ENCODE results near the gene NKPD1. TPM values are rescaled to one million over a fixed set of nuclear protein-coding genes. Genes with fewer than 3 reads are reported as not detected.

The NKPD1 gene
- total RNA-seq, 3 donors from 2014 or later (not counting 1 experiment from before 2014, with no cell fraction given) = 0.55 to 1.00 (median 0.66) TPM

DNA sequence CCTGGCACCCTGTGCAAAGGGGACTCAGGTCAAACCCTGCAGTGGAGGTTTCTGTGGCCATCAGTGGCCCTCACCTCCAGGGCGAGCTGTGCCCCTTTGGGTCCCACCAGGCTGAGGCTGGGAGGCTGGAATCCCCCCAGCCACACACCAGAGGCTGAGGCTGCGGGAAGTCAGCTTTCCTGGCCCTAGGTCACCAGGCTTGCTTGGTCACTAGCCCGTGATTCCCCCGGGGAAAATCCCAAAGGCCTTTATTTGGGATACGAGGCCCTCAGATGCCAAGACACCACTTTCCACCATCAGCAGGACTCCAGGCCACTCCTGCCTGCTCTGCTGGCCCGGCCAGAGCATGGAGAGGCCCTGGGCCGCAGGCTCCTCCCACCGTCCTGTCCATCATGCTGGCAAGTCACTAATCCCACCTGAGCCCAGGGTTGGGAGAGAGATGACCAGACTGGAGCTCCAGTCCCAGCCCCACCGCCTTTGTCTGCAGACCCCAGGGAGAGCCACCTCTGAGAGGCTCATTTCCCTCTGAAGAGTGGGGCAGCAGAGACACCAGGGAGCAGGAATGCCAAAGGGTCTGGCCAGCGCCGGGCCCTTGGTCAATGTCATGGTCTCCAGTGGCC lies 4.7 kb downstream of the NKPD1 start:
- DNase-seq (no peak), ATAC-seq (no peak)
- Mint-ChIP-seq H3K27ac (no peak overlapping the region), H3K36me3 (no peaks in the 10 kb centered on the region), H3K27me3 (ENCODE audit: low read depth in 2 of 2) (peaks cover 5 to 30% of the 10 kb centered on the region in 2 donors), H3K4me1 (peaks cover 14 to 24% of the 10 kb centered on the region in 2 donors), H3K9me3 (no peaks in the 10 kb centered on the region), H3K4me3 (no peak overlapping the region)
- TF ChIP-seq, protein P1, sequence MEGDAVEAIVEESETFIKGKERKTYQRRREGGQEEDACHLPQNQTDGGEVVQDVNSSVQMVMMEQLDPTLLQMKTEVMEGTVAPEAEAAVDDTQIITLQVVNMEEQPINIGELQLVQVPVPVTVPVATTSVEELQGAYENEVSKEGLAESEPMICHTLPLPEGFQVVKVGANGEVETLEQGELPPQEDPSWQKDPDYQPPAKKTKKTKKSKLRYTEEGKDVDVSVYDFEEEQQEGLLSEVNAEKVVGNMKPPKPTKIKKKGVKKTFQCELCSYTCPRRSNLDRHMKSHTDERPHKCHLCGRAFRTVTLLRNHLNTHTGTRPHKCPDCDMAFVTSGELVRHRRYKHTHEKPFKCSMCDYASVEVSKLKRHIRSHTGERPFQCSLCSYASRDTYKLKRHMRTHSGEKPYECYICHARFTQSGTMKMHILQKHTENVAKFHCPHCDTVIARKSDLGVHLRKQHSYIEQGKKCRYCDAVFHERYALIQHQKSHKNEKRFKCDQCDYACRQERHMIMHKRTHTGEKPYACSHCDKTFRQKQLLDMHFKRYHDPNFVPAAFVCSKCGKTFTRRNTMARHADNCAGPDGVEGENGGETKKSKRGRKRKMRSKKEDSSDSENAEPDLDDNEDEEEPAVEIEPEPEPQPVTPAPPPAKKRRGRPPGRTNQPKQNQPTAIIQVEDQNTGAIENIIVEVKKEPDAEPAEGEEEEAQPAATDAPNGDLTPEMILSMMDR (IDR thresholded peaks at IDR 0.05) = no peak
- intact Hi-C loops (cut with micrococcal nuclease) = no loop called here
- H3K9me3 ChIP-seq (ENCODE audit: control insufficient read depth, insufficient read depth, low read length) = no peaks in the 10 kb centered on the region
- H3K4me1 ChIP-seq (ENCODE audit: control insufficient read depth, insufficient read depth, low read length) = peaks cover 30% of the 10 kb centered on the region
- peaks cover 6% of the 10 kb centered on the region for H3K27me3 ChIP-seq (ENCODE audit: control insufficient read depth, insufficient read depth, low read length)
- H3K4me3 ChIP-seq (ENCODE audit: low read length) = no peak overlapping the region
- no peak overlapping the region for H3K27ac ChIP-seq (ENCODE audit: low read length)
- H3K36me3 ChIP-seq (ENCODE audit: control insufficient read depth, insufficient read depth, low read length) = no peaks in the 10 kb centered on the region
- 92% methylated on average over 11 of the region's 11 CpGs for WGBS (ENCODE audit: insufficient coverage)

DNA sequence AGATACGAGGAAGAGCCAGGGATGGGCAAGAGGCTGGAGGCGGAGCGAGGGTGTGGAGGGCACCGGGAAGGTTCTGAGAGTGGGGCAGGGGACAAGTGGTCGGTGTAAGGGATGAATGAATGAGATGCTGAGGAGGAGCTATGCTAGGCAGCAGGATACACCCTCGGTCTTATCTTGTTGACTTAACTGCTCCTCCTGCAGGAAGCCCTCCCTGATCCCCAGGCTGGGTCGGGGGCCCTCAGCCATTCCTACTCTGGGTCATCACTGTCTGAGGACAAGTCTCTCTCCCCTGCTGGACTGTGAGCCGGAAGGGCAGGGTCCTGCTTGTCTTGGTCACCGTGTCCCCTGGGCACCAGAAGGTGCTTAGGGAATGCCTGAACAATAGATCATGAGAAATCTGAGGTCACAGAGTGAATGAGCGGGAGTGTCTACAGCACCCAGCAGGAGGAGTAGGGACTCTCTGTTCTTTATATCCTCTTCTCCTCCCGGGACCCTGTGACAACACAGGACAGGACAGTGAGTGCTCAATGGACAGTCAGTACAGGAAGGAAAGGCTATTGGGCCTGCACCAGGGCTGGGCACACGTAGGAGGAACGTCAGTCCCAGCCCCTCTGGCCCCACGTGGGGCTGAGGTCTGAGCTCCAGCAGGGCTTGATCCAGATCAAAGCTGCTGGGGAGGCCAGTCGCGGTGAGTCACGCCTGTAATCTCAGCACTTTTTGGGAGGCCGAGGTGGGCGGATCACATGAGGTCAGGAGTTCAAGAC lies 6.5 kb downstream of the NKPD1 start:
- no peak overlapping the region for H3K27ac ChIP-seq (ENCODE audit: low read length)
- no peak overlapping the region for H3K4me3 ChIP-seq (ENCODE audit: low read length)
- TF ChIP-seq, protein P1 (IDR thresholded peaks at IDR 0.05) = no peak
- H3K9me3 ChIP-seq (ENCODE audit: control insufficient read depth, insufficient read depth, low read length) = no peaks in the 10 kb centered on the region
- ATAC-seq (no peak), DNase-seq (no peak)
- H3K4me1 ChIP-seq (ENCODE audit: control insufficient read depth, insufficient read depth, low read length) = peaks cover 31% of the 10 kb centered on the region
- Mint-ChIP-seq H3K27ac (peak overlapping the region in 1 of 2 donors; percentile 52), H3K9me3 (no peaks in the 10 kb centered on the region), H3K4me3 (peak overlapping the region; percentile 83), H3K27me3 (ENCODE audit: low read depth in 2 of 2) (peaks cover 5 to 24% of the 10 kb centered on the region in 2 donors), H3K4me1 (peaks cover 14 to 24% of the 10 kb centered on the region in 2 donors), H3K36me3 (no peaks in the 10 kb centered on the region)
- H3K36me3 ChIP-seq (ENCODE audit: control insufficient read depth, insufficient read depth, low read length) = no peaks in the 10 kb centered on the region
- peaks cover 6% of the 10 kb centered on the region for H3K27me3 ChIP-seq (ENCODE audit: control insufficient read depth, insufficient read depth, low read length)
- intact Hi-C loops (cut with micrococcal nuclease) = no loop called here
- WGBS (ENCODE audit: insufficient coverage) = 74% methylated on average over 19 of the region's 19 CpGs

DNA sequence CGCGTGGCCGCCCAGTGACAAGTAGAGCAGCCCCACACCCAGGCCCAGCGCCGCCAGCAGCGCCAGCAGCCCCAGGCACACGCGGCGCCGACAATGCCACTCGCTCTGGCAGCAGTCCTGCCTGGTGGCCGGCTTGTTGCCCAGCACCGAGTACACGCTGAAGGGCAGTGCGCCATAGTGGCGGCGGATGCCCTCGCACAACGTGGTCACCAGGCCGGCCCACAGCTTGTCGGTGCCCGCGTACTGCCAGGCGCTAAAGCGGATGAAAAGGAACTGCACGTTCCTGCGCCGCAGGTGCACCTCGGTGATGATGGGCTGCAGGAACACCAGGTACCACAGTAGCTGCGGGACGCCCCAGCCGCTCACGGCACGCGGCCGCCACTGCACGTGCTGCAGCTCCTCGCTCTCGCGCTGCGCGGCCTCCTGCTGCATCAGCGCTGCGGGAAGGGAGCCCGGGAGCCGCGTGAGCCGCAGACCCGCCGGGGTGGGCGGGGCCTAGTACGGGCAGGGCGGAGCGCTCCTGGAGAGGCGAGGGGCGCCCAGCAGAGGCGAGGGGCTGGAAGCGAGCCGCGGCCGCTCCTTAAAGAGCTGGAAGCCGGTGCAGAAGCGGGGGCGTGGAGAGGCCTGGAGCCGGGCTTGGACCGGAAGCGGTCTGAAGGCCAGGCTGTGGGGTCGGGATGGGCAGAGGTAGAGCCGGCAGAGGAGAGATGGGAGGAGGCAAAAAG lies 7.3 kb downstream of the NKPD1 start:
- 4% methylated on average over 69 of the region's 69 CpGs for WGBS (ENCODE audit: insufficient coverage)
- H3K27ac Mint-ChIP-seq = peak overlapping the region; percentile 56 to 58

More for the DNA sequence above, 7.3 kb downstream of the NKPD1 start:
- H3K4me1 Mint-ChIP-seq = peaks cover 14 to 24% of the 10 kb centered on the region in 2 donors
- H3K36me3 Mint-ChIP-seq = no peaks in the 10 kb centered on the region
- DNase-seq (peak in 1 of 2 donors; percentile 64), ATAC-seq (peak in 2 of 3 donors; percentile 15 to 32)
- TF ChIP-seq, protein P1 (IDR thresholded peaks at IDR 0.05) = no peak
- H3K9me3 Mint-ChIP-seq = no peaks in the 10 kb centered on the region
- Histone ChIP-seq H3K27ac (ENCODE audit: low read length) (no peak overlapping the region), H3K4me1 (ENCODE audit: control insufficient read depth, insufficient read depth, low read length) (peaks cover 33% of the 10 kb centered on the region), H3K36me3 (ENCODE audit: control insufficient read depth, insufficient read depth, low read length) (no peaks in the 10 kb centered on the region), H3K4me3 (ENCODE audit: low read length) (no peak overlapping the region), H3K27me3 (ENCODE audit: control insufficient read depth, insufficient read depth, low read length) (peaks cover 6% of the 10 kb centered on the region), H3K9me3 (ENCODE audit: control insufficient read depth, insufficient read depth, low read length) (no peaks in the 10 kb centered on the region)
- intact Hi-C loops (cut with micrococcal nuclease) = no loop called here
- peaks cover 5 to 18% of the 10 kb centered on the region in 2 donors for H3K27me3 Mint-ChIP-seq (ENCODE audit: low read depth in 2 of 2)
- H3K4me3 Mint-ChIP-seq = peak overlapping the region; percentile 84
